ENCODE results near the gene EMC6.

GRCh38 chr17:3657588-3657869 lies 11.1 kb upstream of the EMC6 start:
- TF ChIP-seq POLR2A (IDR thresholded peaks at IDR 0.05) (no peak), CTCF (IDR thresholded peaks at IDR 0.05) (no peak), POLR2AphosphoS5 (IDR thresholded peaks at IDR 0.05) (no peak)
